Tibial nerve (tissue), 4 donors: ENCODE measurements around the gene CLEC4F.

Source experiments
- EP300 ChIP-seq, 2 donors: sonication (generic); formaldehyde crosslinking; IDR thresholded peaks; one replicate each; pipeline ENCODE4 v1.6.1; 2017; ENCODE audit warnings: antibody characterized with exemption in 2 of 2, mild to moderate bottlenecking in 1 of 2
- POLR2A ChIP-seq, 2 donors: fragments of 450-650 bp; IDR thresholded peaks; one replicate each; pipeline ENCODE4 v1.6.1; 2017; ENCODE audit warnings: antibody characterized with exemption in 2 of 2, mild to moderate bottlenecking in 2 of 2, moderate library complexity in 2 of 2
- TF ChIP-seq, protein P1 (sequence below), 5 experiments: fragments of 200-600 bp in 3 of 5; fragments of 450-650 bp in 2 of 5; sonication (generic) in 3 of 5; IDR thresholded peaks; one replicate each; pipeline ENCODE4 v1.5.1; 2016 to 2019; ENCODE audit warnings: antibody characterized with exemption in 5 of 5, mild to moderate bottlenecking in 3 of 5, moderate library complexity in 2 of 5

DNA sequence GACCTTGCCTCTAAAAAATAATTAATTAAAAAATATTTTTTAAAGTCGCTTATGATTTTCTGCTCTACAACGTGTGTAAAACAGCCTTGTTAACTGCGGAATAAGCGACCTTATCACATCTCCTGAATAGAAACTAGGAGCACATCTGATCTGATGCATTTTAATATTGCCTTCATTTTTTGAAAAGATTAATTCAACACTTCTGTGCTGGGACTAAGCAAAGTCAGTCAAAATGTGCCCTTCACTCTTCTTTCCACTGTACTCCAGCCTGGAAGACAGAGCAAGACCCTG lies 12.6 kb downstream of the CLEC4F start:
- no peak for TF ChIP-seq POLR2A (IDR thresholded peaks at IDR 0.05)
- TF ChIP-seq, protein P1, sequence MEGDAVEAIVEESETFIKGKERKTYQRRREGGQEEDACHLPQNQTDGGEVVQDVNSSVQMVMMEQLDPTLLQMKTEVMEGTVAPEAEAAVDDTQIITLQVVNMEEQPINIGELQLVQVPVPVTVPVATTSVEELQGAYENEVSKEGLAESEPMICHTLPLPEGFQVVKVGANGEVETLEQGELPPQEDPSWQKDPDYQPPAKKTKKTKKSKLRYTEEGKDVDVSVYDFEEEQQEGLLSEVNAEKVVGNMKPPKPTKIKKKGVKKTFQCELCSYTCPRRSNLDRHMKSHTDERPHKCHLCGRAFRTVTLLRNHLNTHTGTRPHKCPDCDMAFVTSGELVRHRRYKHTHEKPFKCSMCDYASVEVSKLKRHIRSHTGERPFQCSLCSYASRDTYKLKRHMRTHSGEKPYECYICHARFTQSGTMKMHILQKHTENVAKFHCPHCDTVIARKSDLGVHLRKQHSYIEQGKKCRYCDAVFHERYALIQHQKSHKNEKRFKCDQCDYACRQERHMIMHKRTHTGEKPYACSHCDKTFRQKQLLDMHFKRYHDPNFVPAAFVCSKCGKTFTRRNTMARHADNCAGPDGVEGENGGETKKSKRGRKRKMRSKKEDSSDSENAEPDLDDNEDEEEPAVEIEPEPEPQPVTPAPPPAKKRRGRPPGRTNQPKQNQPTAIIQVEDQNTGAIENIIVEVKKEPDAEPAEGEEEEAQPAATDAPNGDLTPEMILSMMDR (IDR thresholded peaks at IDR 0.05), result no peak
- TF ChIP-seq EP300 (IDR thresholded peaks at IDR 0.05), result no peak
